GM18502 (cell line): Measurements from ENCODE around the gene SOX10.

ENCODE experiments used
- ATAC-seq: cut with Tn5 transposase; IDR thresholded peaks from one replicate; pipeline ENCODE4 v1.9.1; 2021; ENCODE audit warnings: mild to moderate bottlenecking; ENCODE audit not compliant: unreplicated experiment, poor library complexity

SOX10 gene

GRCh38 chr22:38017272-38017920 lies 33.0 kb upstream of the SOX10 start:
- no peak for ATAC-seq

- no peak for ATAC-seq
Measured at GRCh38 chr22:38016182-38017151, 32.1 kb upstream of the SOX10 start.

- ATAC-seq = no peak
Measured at GRCh38 chr22:38014083-38014482, 29.7 kb upstream of the SOX10 start.

GRCh38 chr22:38012604-38013072 lies 28.3 kb upstream of the SOX10 start:
- no peak for ATAC-seq

GRCh38 chr22:38009000-38009806 lies 24.8 kb upstream of the SOX10 start:
- no peak for ATAC-seq

GRCh38 chr22:38007330-38007902 lies 23.1 kb upstream of the SOX10 start:
- ATAC-seq = no peak

GRCh38 chr22:38006906-38007305 lies 22.6 kb upstream of the SOX10 start:
- ATAC-seq = no peak

GRCh38 chr22:38005943-38006342 lies 21.6 kb upstream of the SOX10 start:
- no peak for ATAC-seq

- no peak for ATAC-seq
Measured at GRCh38 chr22:37999640-38000272, 15.4 kb upstream of the SOX10 start.

- no peak for ATAC-seq
Measured at GRCh38 chr22:37999236-37999635, 14.9 kb upstream of the SOX10 start.

- no peak for ATAC-seq
Measured at GRCh38 chr22:37998543-37998942, 14.2 kb upstream of the SOX10 start.

GRCh38 chr22:37996515-37997246 lies 12.3 kb upstream of the SOX10 start:
- no peak for ATAC-seq

- ATAC-seq = no peak
Measured at GRCh38 chr22:37996079-37996478, 11.7 kb upstream of the SOX10 start.

- ATAC-seq = no peak
Measured at GRCh38 chr22:37995460-37995859, 11.1 kb upstream of the SOX10 start.

GRCh38 chr22:37994982-37995381 lies 10.6 kb upstream of the SOX10 start:
- no peak for ATAC-seq

- no peak for ATAC-seq
Measured at GRCh38 chr22:37994049-37994448, 9.7 kb upstream of the SOX10 start.

GRCh38 chr22:37991731-37992442 lies 7.5 kb upstream of the SOX10 start:
- ATAC-seq = no peak

- no peak for ATAC-seq
Measured at GRCh38 chr22:37990862-37991261, 6.5 kb upstream of the SOX10 start.

GRCh38 chr22:37990301-37990700 lies 5.9 kb upstream of the SOX10 start:
- ATAC-seq = no peak
